Stimulated activated naive B cell treated with anti-CD40 and anti-IgM and Interleukin-4, amounts not matched to agents 10 μg/mL and 1 μg/mL and 100 μg/mL, for 72 hours (primary cell): ENCODE results near the gene SSPN.

Source experiments
- ATAC-seq, 2 donors: fragments of 150-1000 bp; cut with Tn5 transposase; replicated peaks; 2 replicates each; pipeline ENCODE4 v1.10.0; 2021; ENCODE audit warnings: moderate library complexity in 1 of 2
- DNase-seq: peaks from one replicate; pipeline ENCODE4 v3.0.0; 2021
- H3K27ac Mint-ChIP-seq: one replicate; pipeline ENCODE4 v1.8.0; 2022; ENCODE audit warnings: mild to moderate bottlenecking, mixed read lengths
- H3K27me3 Mint-ChIP-seq, 2 donors: one replicate each; pipeline ENCODE4 v1.8.0; 2022; ENCODE audit warnings: mixed read lengths in 2 of 2
- H3K36me3 Mint-ChIP-seq, 2 donors: one replicate each; pipeline ENCODE4 v1.8.0; 2022; ENCODE audit warnings: mixed read lengths in 2 of 2, mild to moderate bottlenecking in 1 of 2
- H3K4me1 Mint-ChIP-seq, 2 donors: one replicate each; pipeline ENCODE4 v1.8.0; 2022; ENCODE audit warnings: mixed read lengths in 2 of 2, mild to moderate bottlenecking in 1 of 2
- H3K4me3 Mint-ChIP-seq, 2 donors: one replicate each; pipeline ENCODE4 v1.8.0; 2022; ENCODE audit warnings: mild to moderate bottlenecking in 2 of 2, mixed read lengths in 2 of 2, moderate library complexity in 1 of 2
- H3K9me3 Mint-ChIP-seq, 2 donors: one replicate each; pipeline ENCODE4 v1.8.0; 2022; ENCODE audit warnings: mixed read lengths in 2 of 2, mild to moderate bottlenecking in 1 of 2

SSPN gene

GRCh38 chr12:26283617-26284016 lies 88.2 kb downstream of the SSPN start:
- Mint-ChIP-seq H3K9me3 (no peaks in the 10 kb centered on the region), H3K27ac (no peak overlapping the region), H3K36me3 (no peaks in the 10 kb centered on the region), H3K4me1 (peaks cover 25 to 30% of the 10 kb centered on the region in 2 donors), H3K27me3 (peaks cover 13 to 25% of the 10 kb centered on the region in 2 donors), H3K4me3 (no peak overlapping the region)
- ATAC-seq (no peak), DNase-seq (no peak)

GRCh38 chr12:26285401-26285800 lies 90.0 kb downstream of the SSPN start:
- ATAC-seq (no peak), DNase-seq (no peak)
- H3K4me1 Mint-ChIP-seq: peaks cover 19 to 24% of the 10 kb centered on the region in 2 donors
- H3K36me3 Mint-ChIP-seq: no peaks in the 10 kb centered on the region
- H3K9me3 Mint-ChIP-seq: no peaks in the 10 kb centered on the region
- H3K27ac Mint-ChIP-seq: no peak overlapping the region
- no peak overlapping the region for H3K4me3 Mint-ChIP-seq
- H3K27me3 Mint-ChIP-seq: peaks cover 7 to 16% of the 10 kb centered on the region in 2 donors

GRCh38 chr12:26286186-26286585 lies 90.8 kb downstream of the SSPN start:
- Mint-ChIP-seq H3K27ac (no peak overlapping the region), H3K9me3 (no peaks in the 10 kb centered on the region), H3K36me3 (no peaks in the 10 kb centered on the region), H3K4me1 (peaks cover 19 to 23% of the 10 kb centered on the region in 2 donors), H3K27me3 (peaks cover 12 to 16% of the 10 kb centered on the region in 2 donors), H3K4me3 (no peak overlapping the region)
- no peak for DNase-seq
- ATAC-seq: no peak

- ATAC-seq (peak in 1 of 2 donors; percentile 61), DNase-seq (no peak)
- peaks cover 16 to 24% of the 10 kb centered on the region in 2 donors for H3K27me3 Mint-ChIP-seq
- H3K9me3 Mint-ChIP-seq: no peaks in the 10 kb centered on the region
- no peaks in the 10 kb centered on the region for H3K36me3 Mint-ChIP-seq
- peaks cover 16 to 21% of the 10 kb centered on the region in 2 donors for H3K4me1 Mint-ChIP-seq
- H3K27ac Mint-ChIP-seq: peak overlapping the region; percentile 31
- no peak overlapping the region for H3K4me3 Mint-ChIP-seq
Observed at GRCh38 chr12:26287671-26288381, 92.5 kb downstream of the SSPN start.

GRCh38 chr12:26290565-26290964 lies 95.2 kb downstream of the SSPN start:
- H3K27ac Mint-ChIP-seq: no peak overlapping the region
- H3K27me3 Mint-ChIP-seq: peaks cover 10 to 24% of the 10 kb centered on the region in 2 donors
- no peaks in the 10 kb centered on the region for H3K36me3 Mint-ChIP-seq
- H3K9me3 Mint-ChIP-seq: no peaks in the 10 kb centered on the region
- ATAC-seq: no peak
- H3K4me1 Mint-ChIP-seq: peaks cover 8 to 17% of the 10 kb centered on the region in 2 donors
- H3K4me3 Mint-ChIP-seq: no peak overlapping the region
- no peak for DNase-seq

GRCh38 chr12:26292596-26292995 lies 97.2 kb downstream of the SSPN start:
- H3K4me1 Mint-ChIP-seq: peaks cover 14 to 17% of the 10 kb centered on the region in 2 donors
- ATAC-seq (no peak), DNase-seq (no peak)
- H3K9me3 Mint-ChIP-seq: no peaks in the 10 kb centered on the region
- peaks cover under 1 to 24% of the 10 kb centered on the region in 2 donors for H3K27me3 Mint-ChIP-seq
- H3K27ac Mint-ChIP-seq: no peak overlapping the region
- H3K36me3 Mint-ChIP-seq: no peaks in the 10 kb centered on the region
- H3K4me3 Mint-ChIP-seq: no peak overlapping the region

GRCh38 chr12:26293612-26294011 lies 98.2 kb downstream of the SSPN start:
- H3K4me3 Mint-ChIP-seq: no peak overlapping the region
- no peaks in the 10 kb centered on the region for H3K9me3 Mint-ChIP-seq
- DNase-seq (no peak), ATAC-seq (no peak)
- peaks cover 0 to 22% of the 10 kb centered on the region in 2 donors for H3K27me3 Mint-ChIP-seq
- peaks cover 11 to 24% of the 10 kb centered on the region in 2 donors for H3K4me1 Mint-ChIP-seq
- H3K27ac Mint-ChIP-seq: no peak overlapping the region
- H3K36me3 Mint-ChIP-seq: no peaks in the 10 kb centered on the region

GRCh38 chr12:26295001-26295400 lies 99.6 kb downstream of the SSPN start:
- ATAC-seq (no peak), DNase-seq (no peak)
- Mint-ChIP-seq H3K36me3 (no peaks in the 10 kb centered on the region), H3K4me1 (peaks cover 22 to 38% of the 10 kb centered on the region in 2 donors), H3K27me3 (peaks cover 0 to 22% of the 10 kb centered on the region in 2 donors), H3K9me3 (no peaks in the 10 kb centered on the region), H3K4me3 (no peak overlapping the region), H3K27ac (no peak overlapping the region)

GRCh38 chr12:26297396-26298070 lies 102.2 kb downstream of the SSPN start:
- ATAC-seq (no peak), DNase-seq (no peak)
- H3K4me1 Mint-ChIP-seq: peaks cover 25 to 43% of the 10 kb centered on the region in 2 donors
- no peaks in the 10 kb centered on the region for H3K36me3 Mint-ChIP-seq
- no peak overlapping the region for H3K27ac Mint-ChIP-seq
- H3K27me3 Mint-ChIP-seq: peaks cover 0 to 10% of the 10 kb centered on the region in 2 donors
- H3K4me3 Mint-ChIP-seq: no peak overlapping the region
- no peaks in the 10 kb centered on the region for H3K9me3 Mint-ChIP-seq

- Mint-ChIP-seq H3K27ac (peak overlapping the region; percentile 86), H3K27me3 (peaks cover 0 to 10% of the 10 kb centered on the region in 2 donors), H3K9me3 (no peaks in the 10 kb centered on the region), H3K4me1 (peaks cover 36 to 54% of the 10 kb centered on the region in 2 donors), H3K36me3 (no peaks in the 10 kb centered on the region), H3K4me3 (peak overlapping the region in 1 of 2 donors; percentile 49)
- peak; percentile 51 for DNase-seq
- ATAC-seq: peak; percentile 98 to 99
Observed at GRCh38 chr12:26298785-26299621, 103.6 kb downstream of the SSPN start.

GRCh38 chr12:26299751-26300150 lies 104.4 kb downstream of the SSPN start:
- Mint-ChIP-seq H3K4me1 (peaks cover 36 to 54% of the 10 kb centered on the region in 2 donors), H3K27ac (no peak overlapping the region), H3K27me3 (peaks cover 0 to 10% of the 10 kb centered on the region in 2 donors), H3K4me3 (no peak overlapping the region), H3K36me3 (no peaks in the 10 kb centered on the region), H3K9me3 (no peaks in the 10 kb centered on the region)
- ATAC-seq: no peak
- no peak for DNase-seq
